WTC11 (cell line): ENCODE measurements around the gene PSMD6.

Source experiments
- ATF2 ChIP-seq: sonication (generic); formaldehyde crosslinking; IDR thresholded peaks from 2 replicates; pipeline ENCODE4 v1.8.1; 2022; ENCODE audit warnings: low read depth, missing genetic modification reagents, borderline replicate concordance
- CREM ChIP-seq: sonication (generic); formaldehyde crosslinking; IDR thresholded peaks from 2 replicates; pipeline ENCODE4 v1.8.1; 2022; ENCODE audit warnings: mild to moderate bottlenecking, missing genetic modification reagents, moderate library complexity
- CTCF ChIP-seq: fragments of 200-600 bp; IDR thresholded peaks from 2 replicates; pipeline ENCODE4 v1.8.0; 2022; ENCODE audit warnings: antibody characterized with exemption
- FOXJ3 ChIP-seq: sonication (generic); formaldehyde crosslinking; IDR thresholded peaks from 2 replicates; pipeline ENCODE4 v1.9.0; 2021; ENCODE audit warnings: missing genetic modification reagents, mild to moderate bottlenecking, borderline replicate concordance
- KAT7 ChIP-seq: sonication (generic); formaldehyde crosslinking; IDR thresholded peaks from 2 replicates; pipeline ENCODE4 v1.8.1; 2023; ENCODE audit warnings: missing genetic modification reagents, mild to moderate bottlenecking, borderline replicate concordance
- MLX ChIP-seq: sonication (generic); formaldehyde crosslinking; IDR thresholded peaks from 2 replicates; pipeline ENCODE4 v1.8.1; 2023; ENCODE audit warnings: mild to moderate bottlenecking, missing genetic modification reagents, moderate library complexity
- NR1H2 ChIP-seq: sonication (generic); formaldehyde crosslinking; IDR thresholded peaks from 2 replicates; pipeline ENCODE4 v1.9.0; 2021; ENCODE audit warnings: mild to moderate bottlenecking, moderate library complexity, missing genetic modification reagents
- NR2C2 ChIP-seq: sonication (generic); formaldehyde crosslinking; IDR thresholded peaks from 2 replicates; pipeline ENCODE4 v1.8.0; 2022; ENCODE audit warnings: mild to moderate bottlenecking, missing genetic modification reagents
- USF1 ChIP-seq: sonication (generic); formaldehyde crosslinking; IDR thresholded peaks from 2 replicates; pipeline ENCODE4 v1.8.0; 2022; ENCODE audit warnings: mild to moderate bottlenecking, missing genetic modification reagents
- ZNF138 ChIP-seq: sonication (generic); formaldehyde crosslinking; conservative IDR thresholded peaks from 2 replicates; pipeline ENCODE4 v1.8.1; 2022; ENCODE audit warnings: mild to moderate bottlenecking, moderate library complexity, missing genetic modification reagents
- ZNF317 ChIP-seq: sonication (generic); formaldehyde crosslinking; IDR thresholded peaks from 2 replicates; pipeline ENCODE4 v1.8.1; 2023; ENCODE audit warnings: low read depth, mild to moderate bottlenecking, moderate library complexity, missing genetic modification reagents, borderline replicate concordance

GRCh38 chr3:64047787-64048186 is 24.5 kb upstream of the PSMD6 start:
- TF ChIP-seq CTCF = no peak
- TF ChIP-seq NR2C2 = no peak
- no peak for TF ChIP-seq USF1 (CRISPR knock-in tag)
- TF ChIP-seq ATF2 = no peak
- TF ChIP-seq CREM = no peak
- TF ChIP-seq NR1H2 = no peak
- no peak for TF ChIP-seq ZNF138 (CRISPR knock-in tag)
- no peak for TF ChIP-seq ZNF317 (CRISPR knock-in tag)
- no peak for TF ChIP-seq FOXJ3 (CRISPR knock-in tag)
- TF ChIP-seq KAT7 = no peak
- no peak for TF ChIP-seq MLX (CRISPR knock-in tag)
